Mucosa of stomach (tissue), 1 donor: ENCODE data around the gene DDI2.
"Not testable (repeated sequence)": the region's sequence is repeated elsewhere in the genome, so short reads cannot be mapped to it uniquely, and the experiment has no call there.

ENCODE experiments used
- H3K27me3 ChIP-seq: one replicate; pipeline ENCODE4 v1.7.0; 2013; ENCODE audit warnings: mild to moderate bottlenecking, low read length; ENCODE audit not compliant: control insufficient read depth, insufficient read depth
- H3K36me3 ChIP-seq: one replicate; pipeline ENCODE4 v1.7.0; 2013; ENCODE audit warnings: low read length; ENCODE audit not compliant: control insufficient read depth, insufficient read depth
- H3K4me1 ChIP-seq: one replicate; pipeline ENCODE4 v1.7.0; 2013; ENCODE audit warnings: mild to moderate bottlenecking, low read length; ENCODE audit not compliant: control insufficient read depth, insufficient read depth
- H3K4me3 ChIP-seq: one replicate; pipeline ENCODE4 v1.7.0; 2013; ENCODE audit warnings: low read length
- H3K9ac ChIP-seq: one replicate; pipeline ENCODE4 v1.7.0; 2013; ENCODE audit warnings: mild to moderate bottlenecking, low read length, moderate library complexity
- H3K9me3 ChIP-seq: one replicate; pipeline ENCODE4 v1.7.0; 2013; ENCODE audit warnings: mild to moderate bottlenecking, low read length, moderate library complexity; ENCODE audit not compliant: control insufficient read depth
- donor health status: Pancreatic carcinoma.

DDI2 gene

GRCh38 chr1:15626269-15626950, 9.2 kb downstream of the DDI2 start:
- Histone ChIP-seq H3K4me1 (peaks cover 8% of the 10 kb centered on the region), H3K4me3 (no peak overlapping the region), H3K27me3 (no peaks in the 10 kb centered on the region), H3K9me3 (no peaks in the 10 kb centered on the region), H3K36me3 (no peaks in the 10 kb centered on the region), H3K9ac (no peak overlapping the region)

GRCh38 chr1:15627343-15627988, 10.2 kb downstream of the DDI2 start:
- Histone ChIP-seq H3K27me3 (no peaks in the 10 kb centered on the region), H3K9ac (no peak overlapping the region), H3K9me3 (no peaks in the 10 kb centered on the region), H3K4me3 (no peak overlapping the region), H3K36me3 (no peaks in the 10 kb centered on the region), H3K4me1 (peaks cover 8% of the 10 kb centered on the region)

DNA sequence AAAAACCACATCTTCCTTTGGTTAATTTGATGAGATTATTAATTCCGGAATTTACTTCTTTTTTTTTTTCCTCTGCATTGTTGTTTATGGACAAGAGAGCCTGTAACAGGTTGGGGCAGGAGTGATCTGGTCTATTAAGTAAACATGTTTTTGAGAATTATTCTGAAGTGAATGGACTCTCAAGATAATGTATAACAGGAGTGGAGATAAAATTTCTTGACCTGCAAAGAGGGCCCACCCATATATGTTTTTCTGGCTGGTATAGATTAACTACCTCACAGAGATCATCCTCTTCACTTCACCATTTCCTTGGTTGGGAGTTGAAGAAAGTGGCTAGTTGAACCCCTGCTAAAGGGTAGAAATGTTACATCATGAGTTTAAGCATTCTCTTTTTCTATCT, 10.7 kb downstream of the DDI2 start:
- H3K9ac ChIP-seq = no peak overlapping the region
- no peaks in the 10 kb centered on the region for H3K36me3 ChIP-seq
- peaks cover 8% of the 10 kb centered on the region for H3K4me1 ChIP-seq

DNA sequence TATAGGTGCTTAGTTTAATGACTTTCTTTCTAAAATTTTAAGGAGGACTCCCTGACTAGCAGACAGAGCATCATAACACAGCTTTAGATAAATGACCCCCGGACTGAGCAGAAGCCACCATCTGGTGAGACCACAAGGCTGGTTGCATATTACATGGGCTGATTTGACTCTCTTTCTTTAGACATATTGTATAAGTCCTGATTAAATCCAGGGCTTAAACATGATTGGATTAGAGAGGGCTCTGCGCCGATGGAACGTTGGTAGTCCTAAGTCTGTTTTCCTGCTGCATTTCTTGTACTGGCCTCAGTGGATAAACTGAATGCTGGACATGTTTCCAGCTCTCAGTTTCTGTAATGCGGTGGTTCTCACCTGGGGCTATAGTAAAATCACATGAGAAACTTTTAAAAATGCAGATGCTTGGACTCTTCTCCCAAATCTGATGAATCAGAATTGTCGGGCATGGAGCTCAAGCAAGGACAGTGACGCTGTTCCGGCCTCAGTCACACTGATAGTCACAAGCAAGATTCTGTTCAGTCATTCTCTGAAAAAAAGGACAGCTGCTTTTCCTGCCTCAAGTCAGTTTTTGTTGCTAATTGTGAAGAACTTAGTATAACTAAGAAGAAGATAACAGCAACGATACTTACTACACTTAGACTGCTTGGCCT, 16.6 kb downstream of the DDI2 start:
- no peak overlapping the region for H3K9ac ChIP-seq
- no peaks in the 10 kb centered on the region for H3K9me3 ChIP-seq
- peaks cover 9% of the 10 kb centered on the region for H3K36me3 ChIP-seq
- H3K4me3 ChIP-seq = no peak overlapping the region
- no peaks in the 10 kb centered on the region for H3K4me1 ChIP-seq
- no peaks in the 10 kb centered on the region for H3K27me3 ChIP-seq

More for the DNA sequence above, 10.7 kb downstream of the DDI2 start:
- Histone ChIP-seq H3K27me3 (no peaks in the 10 kb centered on the region), H3K9me3 (no peaks in the 10 kb centered on the region), H3K4me3 (no peak overlapping the region)

GRCh38 chr1:15636436-15636835, 19.2 kb downstream of the DDI2 start:
- Histone ChIP-seq H3K4me1 (no peaks in the 10 kb centered on the region), H3K9ac (no peak overlapping the region), H3K4me3 (no peak overlapping the region), H3K27me3 (no peaks in the 10 kb centered on the region), H3K36me3 (peaks cover 9% of the 10 kb centered on the region), H3K9me3 (no peaks in the 10 kb centered on the region)

DNA sequence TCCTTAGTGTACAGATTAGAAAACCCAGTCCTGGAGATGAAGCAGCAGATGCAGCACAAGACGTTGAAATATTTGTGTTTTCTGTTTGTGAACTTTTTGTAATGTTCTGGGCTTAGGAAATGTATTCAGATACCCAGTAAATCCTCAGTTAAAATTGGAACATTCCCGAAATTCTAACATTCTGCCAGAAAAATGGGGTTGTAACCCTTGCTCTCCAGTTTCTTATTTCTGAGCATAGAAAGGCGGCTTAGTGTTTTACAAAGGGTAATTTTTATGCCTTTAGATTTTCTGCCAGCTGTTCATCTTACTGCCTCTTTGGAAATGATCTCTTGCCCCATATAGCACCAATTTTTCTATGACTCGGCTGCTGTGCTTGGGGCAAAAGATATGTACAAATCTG, 20.6 kb downstream of the DDI2 start:
- Histone ChIP-seq H3K9me3 (no peaks in the 10 kb centered on the region), H3K4me3 (no peak overlapping the region), H3K27me3 (no peaks in the 10 kb centered on the region), H3K4me1 (no peaks in the 10 kb centered on the region), H3K9ac (no peak overlapping the region), H3K36me3 (peaks cover 9% of the 10 kb centered on the region)

DNA sequence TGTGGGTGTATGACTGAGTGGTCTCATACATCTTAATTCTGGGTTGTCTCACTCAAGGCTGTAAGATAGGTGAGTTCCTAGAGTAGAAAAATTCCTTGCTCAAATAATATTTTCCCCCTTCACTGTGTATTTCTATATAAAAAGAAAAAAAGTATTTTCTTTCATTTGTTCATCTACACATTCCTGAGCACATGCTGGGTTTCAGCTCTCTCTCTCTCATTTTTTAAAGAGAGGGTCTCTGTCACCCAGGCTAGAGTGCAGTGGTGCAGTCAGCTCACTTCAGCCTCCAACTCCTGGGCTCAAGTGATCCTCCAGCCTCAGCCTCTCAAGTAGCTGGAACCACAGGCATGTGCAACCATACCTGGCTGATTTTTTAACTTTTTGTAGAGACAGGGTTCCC, 22.0 kb downstream of the DDI2 start:
- Histone ChIP-seq H3K9me3 (no peaks in the 10 kb centered on the region), H3K4me1 (no peaks in the 10 kb centered on the region), H3K36me3 (no peaks in the 10 kb centered on the region), H3K4me3 (no peak overlapping the region), H3K9ac (no peak overlapping the region), H3K27me3 (no peaks in the 10 kb centered on the region)

DNA sequence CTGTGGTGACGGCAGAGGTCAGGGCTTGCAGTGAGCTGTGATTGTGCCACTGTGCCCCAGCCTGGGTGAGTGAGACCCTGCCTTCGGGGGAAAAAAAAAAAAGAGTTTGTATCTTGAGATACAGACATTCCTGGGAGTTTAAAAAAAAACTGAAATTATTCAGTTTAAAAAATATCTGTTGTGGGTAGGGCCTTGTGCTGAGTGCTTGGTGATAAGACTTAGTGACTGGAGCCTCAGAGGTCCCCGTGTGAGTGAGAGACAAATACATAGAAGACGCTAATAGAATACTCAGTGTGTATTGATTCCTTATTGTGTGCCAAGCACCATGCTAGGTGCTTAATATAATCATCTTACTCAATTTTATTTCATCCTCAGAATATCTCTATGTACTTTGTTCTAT, 22.7 kb downstream of the DDI2 start:
- no peak overlapping the region for H3K4me3 ChIP-seq
- H3K27me3 ChIP-seq = no peaks in the 10 kb centered on the region
- no peaks in the 10 kb centered on the region for H3K9me3 ChIP-seq
- no peaks in the 10 kb centered on the region for H3K4me1 ChIP-seq
- H3K36me3 ChIP-seq = no peaks in the 10 kb centered on the region
- H3K9ac ChIP-seq = no peak overlapping the region

- Histone ChIP-seq H3K4me1 (no peaks in the 10 kb centered on the region), H3K4me3 (no peak overlapping the region), H3K9ac (no peak overlapping the region), H3K36me3 (no peaks in the 10 kb centered on the region), H3K9me3 (no peaks in the 10 kb centered on the region), H3K27me3 (no peaks in the 10 kb centered on the region)
These were observed 23.4 kb downstream of the DDI2 start for GRCh38 chr1:15640667-15641066.

DNA sequence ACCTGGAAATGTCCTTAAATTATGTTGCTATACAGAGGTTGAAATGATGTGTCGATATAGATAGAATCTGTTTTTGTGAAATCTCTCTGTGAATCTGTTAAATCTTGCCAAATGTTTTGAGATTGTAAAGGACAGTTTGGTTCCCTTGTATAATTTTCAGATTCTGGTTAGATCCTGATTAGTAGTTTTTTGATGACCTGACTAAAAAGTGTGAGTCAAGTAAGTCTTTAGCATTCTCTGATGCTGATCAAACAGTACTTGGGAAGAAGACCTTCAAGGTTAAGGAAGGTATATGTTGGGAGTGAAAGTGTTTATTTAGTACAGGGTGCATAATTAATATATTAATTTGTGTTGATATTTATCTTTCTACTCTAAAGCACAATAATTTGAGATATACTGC, 32.7 kb downstream of the DDI2 start:
- no peak overlapping the region for H3K4me3 ChIP-seq
- H3K4me1 ChIP-seq = no peaks in the 10 kb centered on the region
- no peaks in the 10 kb centered on the region for H3K9me3 ChIP-seq
- H3K36me3 ChIP-seq = no peaks in the 10 kb centered on the region
- H3K9ac ChIP-seq = no peak overlapping the region
- no peaks in the 10 kb centered on the region for H3K27me3 ChIP-seq

GRCh38 chr1:15650433-15650832, 33.2 kb downstream of the DDI2 start:
- no peaks in the 10 kb centered on the region for H3K4me1 ChIP-seq
- H3K36me3 ChIP-seq = no peaks in the 10 kb centered on the region
- H3K4me3 ChIP-seq = no peak overlapping the region
- H3K27me3 ChIP-seq = no peaks in the 10 kb centered on the region
- H3K9me3 ChIP-seq = no peaks in the 10 kb centered on the region
- no peak overlapping the region for H3K9ac ChIP-seq

GRCh38 chr1:15652130-15652529, 34.9 kb downstream of the DDI2 start:
- not testable (repeated sequence) for H3K36me3 ChIP-seq, H3K4me1 ChIP-seq, H3K9ac ChIP-seq

More at GRCh38 chr1:15652130-15652529, 34.9 kb downstream of the DDI2 start:
- H3K27me3 ChIP-seq, H3K9me3 ChIP-seq, H3K4me3 ChIP-seq: not testable (repeated sequence)
